GM21576 (cell line): Measurements from ENCODE around the gene TMEM60.
A peak's percentile ranks its signal among the peaks of the same experiment; 100 is the strongest.
"Not testable (repeated sequence)": the region's sequence is repeated elsewhere in the genome, so short reads cannot be mapped to it uniquely, and the experiment has no call there.

Source experiments
- ATAC-seq: cut with Tn5 transposase; IDR thresholded peaks from one replicate; pipeline ENCODE4 v1.9.1; 2021; ENCODE audit warnings: mild to moderate bottlenecking, moderate library complexity; ENCODE audit not compliant: unreplicated experiment

Gene TMEM60, protein sequence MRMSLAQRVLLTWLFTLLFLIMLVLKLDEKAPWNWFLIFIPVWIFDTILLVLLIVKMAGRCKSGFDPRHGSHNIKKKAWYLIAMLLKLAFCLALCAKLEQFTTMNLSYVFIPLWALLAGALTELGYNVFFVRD

DNA sequence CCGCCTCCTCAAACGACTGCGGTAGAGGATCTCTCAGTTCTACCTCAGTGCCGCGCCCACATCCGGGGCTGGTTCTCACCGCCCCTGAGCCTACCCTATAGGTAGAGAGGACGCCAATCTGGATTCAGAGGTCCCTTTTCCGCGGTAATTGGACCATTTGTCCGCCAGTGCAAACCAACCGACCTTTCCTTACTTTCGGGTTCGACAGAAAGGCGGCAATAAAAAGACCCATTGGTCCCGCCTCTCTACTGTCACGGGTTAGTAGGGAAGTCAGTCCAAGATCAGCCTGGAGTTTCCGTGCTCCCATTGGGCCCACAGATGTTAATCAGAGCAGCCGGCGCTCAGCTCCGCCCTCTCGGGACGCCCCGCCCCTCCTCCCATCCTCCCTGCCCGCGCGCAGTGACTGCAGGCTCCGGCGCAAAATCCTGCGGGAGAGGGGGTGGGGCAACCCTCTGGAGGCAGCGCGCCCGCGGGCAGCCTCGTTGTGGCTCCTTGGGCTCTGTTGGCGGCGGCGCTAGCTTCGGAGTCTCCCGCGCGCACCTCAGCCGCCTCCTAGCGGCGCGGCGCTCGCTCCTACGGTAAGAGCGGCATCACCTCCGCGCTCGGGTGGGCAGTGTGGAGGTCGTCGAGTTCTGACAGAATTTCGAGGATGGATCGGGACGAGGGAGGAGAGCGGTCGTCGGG, at the start of gene TMEM60, which contains the start of gene PHTF2:
Gene TMEM60, minus strand, starts transcription at position 41 of the 684 bp plus-strand sequence. CDS start 4,061 bp downstream, outside the sequence.
Gene PHTF2, plus strand, starts transcription at position 380 of the 684 bp plus-strand sequence.
- ATAC-seq: peak; percentile 88

- ATAC-seq: no peak
Observed at GRCh38 chr7:77846317-77847092, 48.3 kb upstream of the TMEM60 start.

- ATAC-seq: no peak
Observed at GRCh38 chr7:77843194-77843593, 45.0 kb upstream of the TMEM60 start.

- no peak for ATAC-seq
Observed at GRCh38 chr7:77839919-77840318, 41.7 kb upstream of the TMEM60 start.

DNA sequence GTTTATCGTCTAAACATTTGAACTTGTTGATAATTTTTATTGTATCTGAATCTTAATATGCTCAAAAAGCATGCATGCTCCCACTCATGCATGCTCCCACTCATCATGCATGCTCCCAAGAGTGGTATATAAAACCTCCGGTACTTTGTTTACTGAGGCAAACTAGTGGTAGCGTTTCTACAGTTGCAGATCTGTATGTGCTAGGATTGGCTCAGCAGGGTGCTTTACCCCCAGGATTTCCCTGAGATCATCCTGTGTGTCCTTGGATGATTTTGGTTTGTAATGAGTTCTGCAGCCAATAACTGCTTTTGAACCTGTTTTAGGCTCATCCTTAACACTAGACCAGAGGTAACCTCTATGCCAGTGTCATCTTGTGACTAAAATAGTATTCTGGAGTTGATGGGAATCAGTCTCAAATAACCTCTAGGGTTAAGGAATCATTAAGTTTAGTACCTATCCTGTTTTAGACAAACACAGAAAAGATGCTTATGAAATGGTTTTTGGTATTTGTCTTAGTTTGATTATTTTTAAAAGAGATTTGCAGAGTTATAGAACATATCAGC, 40.8 kb upstream of the TMEM60 start:
- no peak for ATAC-seq

DNA sequence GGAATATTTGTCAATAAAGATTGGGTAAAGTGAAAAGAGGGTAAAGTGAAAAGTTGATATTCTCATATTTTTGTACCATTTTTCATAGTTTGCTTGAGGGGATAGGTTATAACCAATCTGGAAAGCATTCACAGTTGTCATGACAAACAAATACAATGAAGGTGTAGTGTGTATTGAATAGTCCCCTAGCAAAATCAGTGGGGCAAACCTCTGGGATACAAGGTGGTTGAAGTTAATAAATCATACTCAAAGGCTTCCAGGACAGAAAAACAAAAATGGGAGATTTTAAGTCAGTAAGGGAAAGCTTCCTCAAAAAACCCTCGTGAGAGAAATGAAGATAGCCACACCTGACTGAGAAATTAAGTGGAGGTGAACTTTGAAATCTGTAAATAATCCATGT, 39.7 kb upstream of the TMEM60 start:
- no peak for ATAC-seq

GRCh38 chr7:77837275-77837674, 39.0 kb upstream of the TMEM60 start:
- ATAC-seq: no peak

DNA sequence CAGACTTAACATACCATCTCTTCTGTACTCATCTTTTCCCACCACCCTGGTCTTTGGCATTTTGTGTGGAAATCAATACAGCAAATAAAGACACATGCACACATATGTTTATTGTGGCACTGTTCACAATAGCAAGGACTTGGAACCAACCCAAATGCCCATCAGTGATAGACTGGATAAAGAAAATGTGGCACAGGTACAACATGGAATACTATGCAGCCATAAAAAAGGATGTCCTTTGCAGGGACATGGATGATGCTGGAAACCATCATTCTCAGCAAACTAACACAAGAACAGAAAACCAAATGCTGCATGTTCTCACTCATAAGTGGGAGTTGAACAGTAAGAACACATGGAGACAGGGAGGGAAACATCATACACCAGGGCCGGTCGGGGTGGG, 38.2 kb upstream of the TMEM60 start:
- not testable (repeated sequence) for ATAC-seq

- no peak for ATAC-seq
Observed at GRCh38 chr7:77833136-77833535, 34.9 kb upstream of the TMEM60 start.

GRCh38 chr7:77831953-77832352, 33.7 kb upstream of the TMEM60 start:
- no peak for ATAC-seq

DNA sequence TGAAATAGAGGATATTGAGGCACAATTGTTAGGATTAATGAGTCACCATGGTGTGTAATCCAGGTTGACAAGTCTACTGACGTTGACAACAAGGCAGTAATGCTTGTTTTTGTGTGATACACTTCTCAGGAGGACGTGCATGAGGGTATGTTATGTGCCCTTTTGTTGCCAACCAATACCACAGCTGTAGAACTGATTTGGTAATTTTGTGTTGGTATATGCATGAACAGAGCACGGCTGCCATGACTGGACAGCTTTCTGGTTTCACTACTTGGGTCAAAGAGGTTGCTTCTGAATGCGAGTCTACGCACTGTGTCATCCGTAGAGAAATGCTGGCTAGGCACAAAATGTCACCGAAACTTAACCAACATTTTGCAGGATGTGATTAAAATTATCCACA, 33.2 kb upstream of the TMEM60 start:
- ATAC-seq: no peak

DNA sequence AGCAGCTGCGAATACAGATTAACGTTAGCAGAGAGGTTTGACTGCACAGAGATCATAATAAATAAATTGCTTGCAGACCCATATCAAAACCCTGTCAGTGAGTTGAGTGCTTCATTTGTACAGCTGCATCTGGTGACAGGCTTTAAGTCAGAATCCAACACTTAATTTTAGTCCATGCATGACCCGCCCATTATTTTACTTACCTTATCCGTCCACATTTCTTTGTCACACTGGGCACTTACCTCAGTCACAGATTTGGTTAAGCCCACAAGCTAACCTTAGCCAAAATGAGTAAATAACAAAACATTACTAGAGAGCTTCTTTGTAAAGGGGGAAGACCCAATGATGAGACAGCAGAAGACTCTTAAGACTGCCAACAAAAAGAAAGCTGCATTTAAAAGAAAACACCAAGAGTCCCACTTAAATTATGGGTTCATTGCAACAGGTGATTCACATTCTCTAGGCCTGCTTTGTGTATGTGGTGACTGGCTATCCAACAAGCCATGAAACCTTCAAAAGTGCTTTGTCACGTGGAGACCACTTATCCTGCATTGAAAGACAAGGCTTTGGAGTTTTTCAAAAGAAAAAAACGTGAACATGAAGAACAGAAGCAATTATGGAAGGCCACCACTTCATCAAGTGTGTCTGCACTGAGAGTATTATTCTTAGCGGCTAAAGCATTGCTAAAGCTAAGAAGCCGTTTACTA, 32.6 kb upstream of the TMEM60 start:
- ATAC-seq: no peak

GRCh38 chr7:77827999-77828398, 29.8 kb upstream of the TMEM60 start:
- no peak for ATAC-seq

GRCh38 chr7:77826300-77826699, 28.1 kb upstream of the TMEM60 start:
- no peak for ATAC-seq

DNA sequence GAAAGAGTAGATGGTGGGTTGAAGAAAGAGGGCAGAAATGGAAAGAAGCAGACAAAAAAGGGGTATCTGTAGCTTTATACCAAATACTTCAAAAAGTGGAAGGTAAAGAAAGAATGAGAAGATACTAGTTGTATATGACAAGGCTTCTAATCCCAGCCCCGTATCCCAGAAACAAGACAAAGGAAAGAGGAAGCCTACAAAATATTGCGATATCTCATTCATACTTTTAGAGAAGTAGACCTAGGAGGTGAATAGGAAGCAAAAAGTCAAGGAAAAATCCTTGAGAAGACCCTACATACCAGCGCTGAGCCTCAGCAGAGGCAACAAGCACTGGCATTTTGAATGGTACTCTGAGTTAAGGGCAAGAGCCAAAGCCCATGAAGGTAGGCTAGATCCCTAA, 26.9 kb upstream of the TMEM60 start:
- no peak for ATAC-seq

- no peak for ATAC-seq
Observed at GRCh38 chr7:77824636-77825035, 26.4 kb upstream of the TMEM60 start.

DNA sequence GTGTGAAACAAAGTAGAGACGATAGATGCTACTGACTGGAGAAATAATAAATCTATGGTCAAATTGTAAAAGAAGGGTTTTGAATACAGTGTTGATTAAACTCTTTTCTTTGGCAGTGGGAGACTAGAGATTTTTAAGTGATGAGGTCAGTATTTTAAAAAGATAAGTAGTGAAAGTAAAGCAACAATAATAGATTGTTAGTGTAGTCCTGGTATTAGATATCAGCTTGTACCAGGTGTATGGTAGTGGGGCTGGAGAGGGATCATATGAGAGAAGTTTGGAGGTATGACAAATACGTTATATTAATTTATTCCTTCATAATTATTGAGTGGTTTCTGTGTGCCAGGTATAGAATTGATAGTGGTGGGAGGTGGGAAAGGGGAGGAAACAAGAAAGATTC, 25.6 kb upstream of the TMEM60 start:
- no peak for ATAC-seq

DNA sequence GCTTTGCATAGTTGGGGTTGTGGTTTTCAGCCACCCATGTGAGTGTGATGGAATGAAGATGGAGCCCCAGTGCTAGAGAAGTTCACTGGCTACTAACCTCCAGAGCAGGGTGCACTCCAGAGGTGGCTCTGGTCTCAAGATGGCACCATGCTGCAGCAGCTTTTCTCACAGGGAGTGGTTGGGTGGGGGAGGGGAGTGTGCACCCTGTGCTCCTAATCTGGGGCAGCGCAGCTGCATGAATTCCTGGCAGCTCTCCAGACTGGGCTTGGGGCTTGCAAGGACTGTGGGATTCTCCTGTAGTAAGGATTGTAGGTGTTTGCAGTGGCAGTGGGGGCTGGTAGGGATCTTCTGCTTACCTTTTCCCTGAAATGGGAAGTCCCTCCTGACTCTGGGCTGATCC, 24.0 kb upstream of the TMEM60 start:
- ATAC-seq: no peak

GRCh38 chr7:77820967-77821366, 22.7 kb upstream of the TMEM60 start:
- ATAC-seq: no peak

GRCh38 chr7:77819021-77819420, 20.8 kb upstream of the TMEM60 start:
- no peak for ATAC-seq

GRCh38 chr7:77813180-77813579, 14.9 kb upstream of the TMEM60 start:
- ATAC-seq: no peak
